ENCODE results near the gene CLEC9A.

DNA sequence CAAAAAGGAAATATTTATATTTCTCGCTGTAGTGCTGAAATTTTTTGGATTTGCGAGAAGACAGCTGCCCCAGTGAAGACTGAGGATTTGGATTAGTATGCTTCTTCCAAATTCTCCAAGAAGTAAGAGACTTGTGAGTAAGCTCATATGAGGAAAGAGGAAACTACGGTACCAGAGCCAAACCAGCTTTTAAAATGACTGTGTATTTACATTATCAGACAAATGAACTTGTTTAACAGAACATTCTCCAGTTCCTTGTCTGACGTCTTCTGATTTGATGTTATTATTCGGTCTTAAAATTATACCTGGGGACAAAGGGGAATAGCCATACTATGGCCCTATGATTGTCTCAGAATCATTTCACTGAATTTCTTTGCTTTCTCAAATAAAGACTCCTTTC lies 12.1 kb upstream of the CLEC9A start:
- TF ChIP-seq, protein P1, sequence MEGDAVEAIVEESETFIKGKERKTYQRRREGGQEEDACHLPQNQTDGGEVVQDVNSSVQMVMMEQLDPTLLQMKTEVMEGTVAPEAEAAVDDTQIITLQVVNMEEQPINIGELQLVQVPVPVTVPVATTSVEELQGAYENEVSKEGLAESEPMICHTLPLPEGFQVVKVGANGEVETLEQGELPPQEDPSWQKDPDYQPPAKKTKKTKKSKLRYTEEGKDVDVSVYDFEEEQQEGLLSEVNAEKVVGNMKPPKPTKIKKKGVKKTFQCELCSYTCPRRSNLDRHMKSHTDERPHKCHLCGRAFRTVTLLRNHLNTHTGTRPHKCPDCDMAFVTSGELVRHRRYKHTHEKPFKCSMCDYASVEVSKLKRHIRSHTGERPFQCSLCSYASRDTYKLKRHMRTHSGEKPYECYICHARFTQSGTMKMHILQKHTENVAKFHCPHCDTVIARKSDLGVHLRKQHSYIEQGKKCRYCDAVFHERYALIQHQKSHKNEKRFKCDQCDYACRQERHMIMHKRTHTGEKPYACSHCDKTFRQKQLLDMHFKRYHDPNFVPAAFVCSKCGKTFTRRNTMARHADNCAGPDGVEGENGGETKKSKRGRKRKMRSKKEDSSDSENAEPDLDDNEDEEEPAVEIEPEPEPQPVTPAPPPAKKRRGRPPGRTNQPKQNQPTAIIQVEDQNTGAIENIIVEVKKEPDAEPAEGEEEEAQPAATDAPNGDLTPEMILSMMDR (IDR thresholded peaks at IDR 0.05) = no peak
- TF ChIP-seq EZH2 (IDR thresholded peaks at IDR 0.05; ENCODE audit: borderline replicate concordance, insufficient read depth, low read depth, low read length, poor library complexity, severe bottlenecking) = no peak

Data from B cell (primary cell).